ENCODE results near the gene FAM216A. TPM values are rescaled to one million over a fixed set of nuclear protein-coding genes. Genes with fewer than 3 reads are reported as not detected.
"Not testable (repeated sequence)": the region's sequence is repeated elsewhere in the genome, so short reads cannot be mapped to it uniquely, and the experiment has no call there.

Gene FAM216A
- total RNA-seq, 5 donors from 2014 or later (not counting 1 experiment from before 2014, with no cell fraction given) = 6.3 to 16.5 (median 13.2) TPM

DNA sequence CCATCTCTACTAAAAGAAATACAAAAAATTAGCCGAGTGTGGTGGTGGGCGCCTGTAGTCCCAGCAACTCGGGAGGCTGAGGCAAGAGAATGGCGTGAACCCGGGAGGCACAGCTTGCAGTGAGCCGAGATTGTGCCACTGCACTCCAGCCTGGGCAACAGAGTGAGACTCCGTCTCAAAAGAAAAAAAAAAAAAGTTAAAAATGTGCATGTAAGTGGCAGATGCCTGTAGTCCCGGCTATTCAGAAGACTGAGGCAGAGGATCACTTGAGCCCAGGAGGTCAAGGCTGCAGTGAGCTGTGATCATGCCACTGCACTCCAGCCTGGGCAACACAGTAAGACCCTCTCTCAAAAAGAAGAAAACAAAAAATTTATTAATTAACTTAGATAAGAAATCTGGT lies 49.4 kb downstream of the FAM216A start:
- H3K27me3 Mint-ChIP-seq; H3K4me1 Mint-ChIP-seq; H3K27ac Mint-ChIP-seq; H3K9me3 ChIP-seq; H3K4me3 Mint-ChIP-seq; ATAC-seq (replicated peaks in 1 of 4); DNase-seq; POLR2A ChIA-PET; H3K9me3 Mint-ChIP-seq; H3K27ac ChIP-seq (ENCODE audit: low read length); H3K4me3 ChIP-seq (ENCODE audit: control insufficient read depth in 1 of 2, extremely low read depth in 1 of 2, low read length in 1 of 2); H3K36me3 Mint-ChIP-seq; H3K27me3 ChIP-seq (replicated peaks in 1 of 2; ENCODE audit: control insufficient read depth in 2 of 2, extremely low read depth in 1 of 2, insufficient read depth in 2 of 2, low read length in 1 of 2); H3K4me1 ChIP-seq (ENCODE audit: control insufficient read depth in 1 of 2, extremely low read depth in 1 of 2, insufficient read depth in 2 of 2, low read length in 2 of 2); H3K36me3 ChIP-seq (ENCODE audit: control insufficient read depth in 2 of 2, extremely low read depth in 1 of 2, insufficient read depth in 1 of 2, low read length in 1 of 2); CTCF ChIA-PET: not testable (repeated sequence)
- no CpG with 5 or more reads among the region's 8 CpGs for WGBS (ENCODE audit: insufficient coverage)

DNA sequence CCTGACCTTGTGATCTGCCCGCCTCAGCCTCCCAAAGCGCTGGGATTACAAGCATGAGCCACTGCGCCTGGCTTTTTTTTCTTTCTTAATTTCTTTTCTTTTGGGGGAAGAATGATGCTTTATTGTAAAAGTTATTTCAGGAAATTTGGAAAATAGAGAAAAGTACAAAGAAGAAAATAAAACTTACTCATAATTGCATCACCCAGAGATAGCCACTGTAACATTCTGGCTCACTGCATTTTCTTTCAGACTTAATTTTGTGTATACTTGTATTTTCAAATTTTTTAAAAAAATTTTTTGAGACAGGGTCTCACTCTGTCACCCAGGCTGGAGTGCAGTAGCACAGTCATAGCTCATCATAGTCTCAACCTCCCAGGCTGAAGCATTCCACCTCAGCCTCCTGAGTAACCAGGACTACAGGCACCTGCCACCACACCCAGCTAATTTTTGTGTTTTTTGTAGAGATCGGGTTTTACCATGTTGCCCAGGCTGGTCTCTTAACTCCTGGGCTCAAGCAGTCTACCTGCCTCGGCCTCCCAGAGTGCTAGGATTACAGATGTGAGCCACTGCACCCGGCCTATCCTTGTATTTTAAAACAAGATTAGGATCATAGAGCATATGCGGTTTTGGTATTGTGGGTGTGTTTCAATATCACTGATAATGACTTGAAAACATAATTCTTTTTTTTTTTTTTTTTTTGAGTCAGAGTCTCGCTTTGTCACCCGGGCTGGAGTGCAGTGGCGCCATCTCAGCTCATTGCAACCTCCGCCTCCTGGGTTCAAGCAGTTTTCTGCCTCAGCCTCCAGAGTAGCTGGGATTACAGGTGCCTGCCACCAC lies 52.4 kb downstream of the FAM216A start:
- WGBS (ENCODE audit: insufficient coverage) = 47% methylated on average over 7 of the region's 11 CpGs
- DNase-seq; H3K36me3 ChIP-seq (ENCODE audit: control insufficient read depth in 2 of 2, extremely low read depth in 1 of 2, insufficient read depth in 1 of 2, low read length in 1 of 2); H3K4me1 ChIP-seq (ENCODE audit: control insufficient read depth in 1 of 2, extremely low read depth in 1 of 2, insufficient read depth in 2 of 2, low read length in 2 of 2); H3K4me3 Mint-ChIP-seq; H3K27me3 Mint-ChIP-seq; H3K36me3 Mint-ChIP-seq; H3K9me3 ChIP-seq; H3K27me3 ChIP-seq (replicated peaks in 1 of 2; ENCODE audit: control insufficient read depth in 2 of 2, extremely low read depth in 1 of 2, insufficient read depth in 2 of 2, low read length in 1 of 2); H3K4me1 Mint-ChIP-seq; H3K4me3 ChIP-seq (ENCODE audit: control insufficient read depth in 1 of 2, extremely low read depth in 1 of 2, low read length in 1 of 2); H3K9me3 Mint-ChIP-seq; H3K27ac ChIP-seq (ENCODE audit: low read length); H3K27ac Mint-ChIP-seq: not testable (repeated sequence)
- CTCF ChIA-PET = interaction anchor here in 1 of 2 donors (1.0 kb wide), 1 partner anchor 8 kb away, joined by 3 read pairs; no protein-coding TSS in a partner anchor
- peak in 1 of 4 experiments; percentile 37 for ATAC-seq (replicated peaks in 1 of 4)
- POLR2A ChIA-PET = interaction anchor here in 1 of 2 donors (0.6 kb wide), 1 partner anchor 1744 kb away, joined by 6 read pairs; no protein-coding TSS in a partner anchor

DNA sequence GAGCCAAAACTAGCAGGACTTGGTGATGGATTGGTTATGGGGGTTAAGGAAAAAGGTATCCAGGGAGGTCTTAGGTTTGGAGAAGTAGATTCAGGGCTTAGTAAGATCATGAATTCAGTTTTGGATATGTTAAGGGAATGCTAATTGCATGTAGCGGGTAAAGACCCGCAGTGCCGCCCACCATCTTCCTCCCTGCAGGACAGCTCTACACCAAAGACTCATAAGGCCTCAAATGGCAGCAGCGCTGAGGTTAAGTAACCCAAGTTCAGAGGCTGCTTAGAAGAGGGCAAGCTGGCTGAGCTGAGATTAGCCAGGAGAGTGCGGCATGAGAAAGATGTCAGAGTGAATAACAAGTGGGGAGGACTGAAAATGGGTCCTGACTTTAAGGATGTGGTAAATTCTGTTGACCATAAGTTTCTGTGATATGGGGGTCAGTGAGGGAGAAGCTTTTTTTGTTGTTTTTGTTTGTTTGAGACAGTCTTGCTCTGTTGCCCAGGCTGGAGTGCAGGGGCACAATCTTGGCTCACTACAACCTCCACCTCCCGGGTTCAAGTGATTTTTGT lies 59.7 kb downstream of the FAM216A start:
- WGBS (ENCODE audit: insufficient coverage) = 94% methylated on average over 2 of the region's 6 CpGs
- Mint-ChIP-seq H3K27me3 (no peaks in the 10 kb centered on the region), H3K36me3 (peaks cover 26% of the 10 kb centered on the region), H3K27ac (no peak overlapping the region), H3K9me3 (no peaks in the 10 kb centered on the region), H3K4me1 (peaks cover 0 to 6% (median 3%) of the 10 kb centered on the region in 3 donors), H3K4me3 (no peak overlapping the region)
- H3K4me3 ChIP-seq (ENCODE audit: control insufficient read depth in 1 of 2, extremely low read depth in 1 of 2, low read length in 1 of 2) = no peak overlapping the region
- DNase-seq (no peak), ATAC-seq (replicated peaks in 1 of 4) (no peak)
- CTCF ChIA-PET = interaction anchor here (0.5 to 0.7 kb wide), 2 partner anchors 74 to 1141 kb away, joined by 3 read pairs; no protein-coding TSS in a partner anchor
- no peaks in the 10 kb centered on the region for H3K9me3 ChIP-seq
- H3K36me3 ChIP-seq (ENCODE audit: control insufficient read depth in 2 of 2, extremely low read depth in 1 of 2, insufficient read depth in 1 of 2, low read length in 1 of 2) = peaks cover 0 to 8% of the 10 kb centered on the region in 2 donors
- H3K27ac ChIP-seq (ENCODE audit: low read length) = no peak overlapping the region
- no peaks in the 10 kb centered on the region for H3K27me3 ChIP-seq (replicated peaks in 1 of 2; ENCODE audit: control insufficient read depth in 2 of 2, extremely low read depth in 1 of 2, insufficient read depth in 2 of 2, low read length in 1 of 2)
- POLR2A ChIA-PET = no interaction called here
- no peaks in the 10 kb centered on the region for H3K4me1 ChIP-seq (ENCODE audit: control insufficient read depth in 1 of 2, extremely low read depth in 1 of 2, insufficient read depth in 2 of 2, low read length in 2 of 2)

DNA sequence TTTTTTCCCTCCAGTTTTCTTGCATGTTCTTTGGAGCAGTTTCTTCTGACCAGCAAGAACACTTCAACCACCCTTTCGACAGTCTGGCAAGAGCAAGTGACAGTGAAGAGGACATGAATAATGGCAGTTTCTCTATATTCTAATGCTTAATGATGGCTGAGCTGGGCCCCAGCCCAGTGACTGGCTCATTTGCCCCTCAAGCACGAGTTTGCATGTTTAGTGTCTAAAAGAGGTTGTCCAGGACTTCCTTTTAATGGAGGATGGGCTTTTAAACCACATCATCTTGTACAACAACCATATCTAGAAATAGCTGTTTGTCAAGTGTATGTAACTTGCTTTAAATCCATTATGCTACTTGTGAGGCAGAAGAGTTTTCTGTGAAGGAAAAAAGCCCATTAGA lies 61.9 kb downstream of the FAM216A start:
- H3K27ac ChIP-seq (ENCODE audit: low read length) = no peak overlapping the region
- no peaks in the 10 kb centered on the region for H3K9me3 Mint-ChIP-seq
- no peak overlapping the region for H3K4me3 ChIP-seq (ENCODE audit: control insufficient read depth in 1 of 2, extremely low read depth in 1 of 2, low read length in 1 of 2)
- ChIA-PET CTCF (no interaction called here), POLR2A (no interaction called here)
- H3K36me3 Mint-ChIP-seq = peaks cover 31% of the 10 kb centered on the region
- no peaks in the 10 kb centered on the region for H3K27me3 ChIP-seq (replicated peaks in 1 of 2; ENCODE audit: control insufficient read depth in 2 of 2, extremely low read depth in 1 of 2, insufficient read depth in 2 of 2, low read length in 1 of 2)
- H3K4me1 Mint-ChIP-seq = peaks cover 0 to 6% (median 3%) of the 10 kb centered on the region in 3 donors
- no peaks in the 10 kb centered on the region for H3K27me3 Mint-ChIP-seq
- no CpG with 5 or more reads among the region's 2 CpGs for WGBS (ENCODE audit: insufficient coverage)
- no peak overlapping the region for H3K27ac Mint-ChIP-seq
- H3K4me1 ChIP-seq (ENCODE audit: control insufficient read depth in 1 of 2, extremely low read depth in 1 of 2, insufficient read depth in 2 of 2, low read length in 2 of 2) = no peaks in the 10 kb centered on the region
- no peaks in the 10 kb centered on the region for H3K9me3 ChIP-seq
- H3K4me3 Mint-ChIP-seq = no peak overlapping the region
- DNase-seq (no peak), ATAC-seq (replicated peaks in 1 of 4) (no peak)
- H3K36me3 ChIP-seq (ENCODE audit: control insufficient read depth in 2 of 2, extremely low read depth in 1 of 2, insufficient read depth in 1 of 2, low read length in 1 of 2) = peaks cover 0 to 16% of the 10 kb centered on the region in 2 donors

DNA sequence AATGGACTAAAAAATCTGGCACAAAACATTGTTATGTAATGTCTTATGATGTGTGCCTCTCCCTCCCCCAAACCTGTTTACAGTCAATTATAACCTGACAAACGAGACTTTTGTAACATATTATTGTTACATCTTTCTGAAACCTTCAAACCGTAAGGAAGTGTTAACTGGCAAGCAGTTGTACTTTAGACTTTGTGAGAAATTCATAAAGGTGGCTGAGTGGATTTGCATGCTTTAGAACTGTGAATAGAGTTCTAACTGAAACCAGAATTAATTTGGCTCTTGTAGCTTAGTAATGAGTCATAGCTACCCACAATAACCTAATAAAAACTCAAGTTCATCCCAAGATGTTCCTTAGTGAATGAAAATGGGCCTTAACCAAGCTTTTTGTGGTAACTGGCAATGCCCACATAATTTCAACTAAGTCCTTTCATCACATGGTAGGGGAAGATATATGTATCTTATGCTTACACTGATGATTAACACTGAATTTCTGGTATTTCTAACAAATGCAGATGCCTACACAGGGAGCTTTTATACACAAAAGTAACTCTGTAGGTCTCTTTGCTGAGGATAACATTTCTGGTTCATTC lies 63.2 kb downstream of the FAM216A start:
- H3K36me3 Mint-ChIP-seq = peaks cover 38% of the 10 kb centered on the region
- no peaks in the 10 kb centered on the region for H3K9me3 Mint-ChIP-seq
- no peak overlapping the region for H3K27ac Mint-ChIP-seq

DNA sequence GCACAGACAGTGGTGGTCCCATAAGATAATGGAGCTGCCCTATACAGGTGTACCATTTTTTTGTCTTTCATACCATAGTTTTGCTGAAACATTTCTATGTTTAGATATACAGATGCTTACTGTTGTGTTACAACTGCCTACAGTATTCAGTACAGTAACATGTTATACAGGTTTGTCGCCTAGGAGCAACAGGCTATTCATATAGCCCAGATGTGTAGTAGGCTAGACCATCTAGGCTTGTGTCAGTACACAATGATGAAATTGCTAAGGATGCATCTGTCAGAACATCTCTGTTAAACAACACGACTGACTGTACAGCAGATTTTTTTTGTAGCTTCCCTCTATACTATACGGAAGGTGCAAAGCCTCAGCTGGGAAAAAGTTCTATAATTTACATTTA lies 64.0 kb downstream of the FAM216A start:
- Mint-ChIP-seq H3K9me3 (no peaks in the 10 kb centered on the region), H3K4me1 (peaks cover 0 to 6% (median 4%) of the 10 kb centered on the region in 3 donors), H3K36me3 (peaks cover 43% of the 10 kb centered on the region), H3K27ac (peak overlapping the region in 1 of 2 donors; percentile 68), H3K4me3 (no peak overlapping the region), H3K27me3 (no peaks in the 10 kb centered on the region)
- Histone ChIP-seq H3K36me3 (ENCODE audit: control insufficient read depth in 2 of 2, extremely low read depth in 1 of 2, insufficient read depth in 1 of 2, low read length in 1 of 2) (peaks cover 3 to 33% of the 10 kb centered on the region in 2 donors), H3K27me3 (replicated peaks in 1 of 2; ENCODE audit: control insufficient read depth in 2 of 2, extremely low read depth in 1 of 2, insufficient read depth in 2 of 2, low read length in 1 of 2) (no peaks in the 10 kb centered on the region), H3K9me3 (no peaks in the 10 kb centered on the region), H3K4me1 (ENCODE audit: control insufficient read depth in 1 of 2, extremely low read depth in 1 of 2, insufficient read depth in 2 of 2, low read length in 2 of 2) (no peaks in the 10 kb centered on the region), H3K4me3 (ENCODE audit: control insufficient read depth in 1 of 2, extremely low read depth in 1 of 2, low read length in 1 of 2) (no peak overlapping the region), H3K27ac (ENCODE audit: low read length) (no peak overlapping the region)
- DNase-seq (no peak), ATAC-seq (replicated peaks in 1 of 4) (no peak)
- POLR2A ChIA-PET = interaction anchor here in 1 of 2 donors (0.5 kb wide), 1 partner anchor 871 kb away, joined by 8 read pairs; no protein-coding TSS in a partner anchor
- WGBS (ENCODE audit: insufficient coverage) = no CpG with 5 or more reads among the region's 3 CpGs
- CTCF ChIA-PET = interaction anchor here in 1 of 2 donors (1.3 kb wide), 1 partner anchor 67 kb away, joined by 3 read pairs; no protein-coding TSS in a partner anchor

More for the DNA sequence above, 63.2 kb downstream of the FAM216A start:
- DNase-seq = no peak
- H3K4me1 Mint-ChIP-seq = peaks cover 0 to 6% (median 4%) of the 10 kb centered on the region in 3 donors
- ChIA-PET CTCF (no interaction called here), POLR2A (interaction anchor here (0.6 kb wide), 2 partner anchors 9 to 1342 kb away, joined by 3 to 10 read pairs; no protein-coding TSS in a partner anchor)
- Histone ChIP-seq H3K9me3 (no peaks in the 10 kb centered on the region), H3K27ac (ENCODE audit: low read length) (no peak overlapping the region), H3K27me3 (replicated peaks in 1 of 2; ENCODE audit: control insufficient read depth in 2 of 2, extremely low read depth in 1 of 2, insufficient read depth in 2 of 2, low read length in 1 of 2) (no peaks in the 10 kb centered on the region), H3K4me1 (ENCODE audit: control insufficient read depth in 1 of 2, extremely low read depth in 1 of 2, insufficient read depth in 2 of 2, low read length in 2 of 2) (no peaks in the 10 kb centered on the region), H3K4me3 (ENCODE audit: control insufficient read depth in 1 of 2, extremely low read depth in 1 of 2, low read length in 1 of 2) (no peak overlapping the region), H3K36me3 (ENCODE audit: control insufficient read depth in 2 of 2, extremely low read depth in 1 of 2, insufficient read depth in 1 of 2, low read length in 1 of 2) (peaks cover 0 to 25% of the 10 kb centered on the region in 2 donors)
- H3K27me3 Mint-ChIP-seq = no peaks in the 10 kb centered on the region
- H3K4me3 Mint-ChIP-seq = no peak overlapping the region
- no peak for ATAC-seq (replicated peaks in 1 of 4)
- WGBS (ENCODE audit: insufficient coverage) = no CpG with 5 or more reads among the region's 2 CpGs
